GM12891 (cell line): Measurements from ENCODE around the gene PCDH15.

Experiments used
- DNase-seq: peaks from one replicate; pipeline ENCODE4 v3.0.0; 2011; ENCODE audit warnings: low spot score; ENCODE audit not compliant: insufficient read length
- FAIRE-seq: peaks from 2 replicates; lab custom pipeline; 2011; peaks lifted over from hg19 to GRCh38; lab: Jason Lieb, UNC
- PAX5 ChIP-seq: IDR thresholded peaks from 2 replicates; pipeline ENCODE4 v1.6.1; 2011; ENCODE audit warnings: low read length, moderate library complexity, mild to moderate bottlenecking; ENCODE audit not compliant: insufficient read depth, severe bottlenecking
- POLR2A ChIP-seq: IDR thresholded peaks from 2 replicates; pipeline ENCODE4 v1.6.1; 2011; ENCODE audit warnings: low read depth, low read length, control low read depth
- POLR2AphosphoS5 ChIP-seq: IDR thresholded peaks from 2 replicates; pipeline ENCODE4 v1.6.1; 2011; ENCODE audit warnings: low read depth, low read length, control low read depth
- POU2F2 ChIP-seq: IDR thresholded peaks from 2 replicates; pipeline ENCODE4 v1.6.1; 2011; ENCODE audit warnings: low read depth, mild to moderate bottlenecking, control low read depth, low read length, moderate library complexity
- SPI1 ChIP-seq: IDR thresholded peaks from 2 replicates; pipeline ENCODE4 v1.6.1; 2011; ENCODE audit warnings: low read depth, low read length, control low read depth
- TAF1 ChIP-seq: IDR thresholded peaks from 2 replicates; pipeline ENCODE4 v1.6.1; 2011; ENCODE audit warnings: low read depth, low read length, control low read depth

The PCDH15 gene

GRCh38 chr10:54064215-54064614 lies 736.8 kb downstream of the PCDH15 start:
- DNase-seq, result no peak
- FAIRE-seq, result no peak
- no peak for TF ChIP-seq POLR2AphosphoS5
- no peak for TF ChIP-seq TAF1

- FAIRE-seq, result no peak
- TF ChIP-seq POU2F2 (no peak), TAF1 (no peak), SPI1 (no peak), POLR2A (no peak), POLR2AphosphoS5 (no peak), PAX5 (no peak)
Measured at GRCh38 chr10:54063514-54063913, 737.5 kb downstream of the PCDH15 start.

GRCh38 chr10:54060572-54060971 lies 740.5 kb downstream of the PCDH15 start:
- no peak for FAIRE-seq
- TF ChIP-seq POU2F2 (no peak), SPI1 (no peak), PAX5 (no peak), POLR2A (no peak), POLR2AphosphoS5 (no peak), TAF1 (no peak)
- DNase-seq, result no peak

More at GRCh38 chr10:54063514-54063913, 737.5 kb downstream of the PCDH15 start:
- DNase-seq, result no peak

- DNase-seq (no peak), FAIRE-seq (no peak)
- TF ChIP-seq POLR2AphosphoS5 (no peak), SPI1 (no peak), PAX5 (no peak), POU2F2 (no peak), TAF1 (no peak), POLR2A (no peak)
Measured at GRCh38 chr10:54057357-54057756, 743.7 kb downstream of the PCDH15 start.

- FAIRE-seq (no peak), DNase-seq (no peak)
- TF ChIP-seq PAX5, result no peak
- TF ChIP-seq TAF1, result no peak
- no peak for TF ChIP-seq POLR2AphosphoS5
- no peak for TF ChIP-seq POLR2A
- no peak for TF ChIP-seq POU2F2
- TF ChIP-seq SPI1, result no peak
Measured at GRCh38 chr10:54026340-54026739, 774.7 kb downstream of the PCDH15 start.

- TF ChIP-seq TAF1, result no peak
- no peak for TF ChIP-seq POU2F2
- no peak for TF ChIP-seq POLR2A
- no peak for TF ChIP-seq SPI1
- no peak for TF ChIP-seq POLR2AphosphoS5
- TF ChIP-seq PAX5, result no peak
- no peak for DNase-seq
- no peak for FAIRE-seq
Measured at GRCh38 chr10:54011117-54011516, 789.9 kb downstream of the PCDH15 start.

- no peak for TF ChIP-seq POLR2AphosphoS5
- TF ChIP-seq SPI1, result no peak
- no peak for TF ChIP-seq POLR2A
- TF ChIP-seq POU2F2, result no peak
- TF ChIP-seq PAX5, result no peak
- no peak for TF ChIP-seq TAF1
- FAIRE-seq, result no peak
- no peak for DNase-seq
Measured at GRCh38 chr10:54010337-54010933, 790.6 kb downstream of the PCDH15 start.

- no peak for FAIRE-seq
- DNase-seq, result no peak
- no peak for TF ChIP-seq POU2F2
- TF ChIP-seq TAF1, result no peak
- no peak for TF ChIP-seq PAX5
- TF ChIP-seq SPI1, result no peak
- no peak for TF ChIP-seq POLR2AphosphoS5
- TF ChIP-seq POLR2A, result no peak
Measured at GRCh38 chr10:54009672-54010071, 791.4 kb downstream of the PCDH15 start.

- no peak for DNase-seq
Measured at GRCh38 chr10:54002077-54002476, 799.0 kb downstream of the PCDH15 start.

GRCh38 chr10:53997953-53998352 lies 803.1 kb downstream of the PCDH15 start:
- FAIRE-seq, result no peak

More at GRCh38 chr10:54002077-54002476, 799.0 kb downstream of the PCDH15 start:
- TF ChIP-seq TAF1 (no peak), POLR2AphosphoS5 (no peak), PAX5 (no peak), SPI1 (no peak), POU2F2 (no peak), POLR2A (no peak)
- no peak for FAIRE-seq

More at GRCh38 chr10:53997953-53998352, 803.1 kb downstream of the PCDH15 start:
- DNase-seq, result no peak
- no peak for TF ChIP-seq SPI1
- no peak for TF ChIP-seq POLR2A
- TF ChIP-seq PAX5, result no peak
- no peak for TF ChIP-seq TAF1
- TF ChIP-seq POU2F2, result no peak
- TF ChIP-seq POLR2AphosphoS5, result no peak
